Smooth muscle cell (in vitro differentiated cells): ENCODE data around the gene STK31. TPM values are rescaled to one million over a fixed set of nuclear protein-coding genes. Genes with fewer than 3 reads are reported as not detected.

ENCODE experiments used
- DNase-seq: peaks from one replicate; lab custom pipeline; 2025; ENCODE audit not compliant: unreplicated experiment; lab: John Stamatoyannopoulos, UW
- H2AFZ ChIP-seq: fragments of 200-600 bp; sonication (generic); 2 replicates; pipeline ENCODE4 v1.6.0; 2016; ENCODE audit warnings: antibody characterized with exemption, low read depth, mild to moderate bottlenecking
- H3F3A ChIP-seq: fragments of 200-600 bp; sonication (generic); 2 replicates; pipeline ENCODE4 v1.6.0; 2017; ENCODE audit warnings: antibody characterized with exemption, low read depth
- H3K27ac ChIP-seq: fragments of 200-600 bp; sonication (generic); 2 replicates; pipeline ENCODE4 v1.5.1; 2016; ENCODE audit warnings: low read depth, mild to moderate bottlenecking
- H3K27me3 ChIP-seq: fragments of 200-600 bp; sonication (generic); 2 replicates; pipeline ENCODE4 v1.6.1; 2016; ENCODE audit warnings: low read depth, mild to moderate bottlenecking
- H3K36me3 ChIP-seq: fragments of 200-600 bp; sonication (generic); 2 replicates; pipeline ENCODE4 v1.5.1; 2016; ENCODE audit warnings: low read depth
- H3K4me1 ChIP-seq: fragments of 200-600 bp; sonication (generic); 2 replicates; pipeline ENCODE4 v1.5.1; 2016; ENCODE audit warnings: low read depth
- H3K4me2 ChIP-seq: fragments of 200-600 bp; sonication (generic); 2 replicates; pipeline ENCODE4 v1.6.0; 2016; ENCODE audit warnings: mild to moderate bottlenecking
- H3K4me3 ChIP-seq: fragments of 200-600 bp; sonication (generic); 2 replicates; pipeline ENCODE4 v1.5.1; 2016; ENCODE audit warnings: mild to moderate bottlenecking
- H3K79me2 ChIP-seq: fragments of 200-600 bp; sonication (generic); 2 replicates; pipeline ENCODE4 v1.6.0; 2016; ENCODE audit warnings: low read depth, mild to moderate bottlenecking
- H3K9ac ChIP-seq: fragments of 200-600 bp; sonication (generic); 2 replicates; pipeline ENCODE4 v1.6.0; 2016; ENCODE audit warnings: low read depth
- H3K9me3 ChIP-seq: fragments of 200-600 bp; sonication (generic); replicated peaks from 2 replicates; pipeline ENCODE4 v1.5.1; 2016; ENCODE audit warnings: low read depth
- H4K20me1 ChIP-seq: fragments of 200-600 bp; sonication (generic); 2 replicates; pipeline ENCODE4 v1.6.0; 2016; ENCODE audit warnings: low read depth
- WGBS: methylation state at CpG from one replicate; pipeline ENCODE4 v1.1.7; 2016; ENCODE audit warnings: low lambda C conversion rate; 5-methylcytosine and 5-hydroxymethylcytosine counted together
- polyA plus RNA-seq: library from polyadenylated mRNA; unstranded; fragments of >200 nt; fragmentation: Nextera tagmentation; extraction: Ambion mirVana; gene quantifications from 2 replicates; pipeline ENCODE4 v1.2.1, GENCODE V29; 2016
- total RNA-seq: library from RNA; depleted of rRNA; stranded (reverse); fragments of >200 nt; gene quantifications from 2 replicates; pipeline ENCODE4 v1.2.3, GENCODE V29; 2014
- TF ChIP-seq, protein P1 (sequence below): fragments of 200-600 bp; sonication (generic); IDR thresholded peaks from 2 replicates; pipeline ENCODE4 v1.5.1; 2017; ENCODE audit warnings: borderline replicate concordance, mild to moderate bottlenecking, antibody characterized with exemption; ENCODE audit not compliant: insufficient read depth, poor library complexity, severe bottlenecking

The STK31 gene
- total and polyA plus RNA-seq, 2 experiments from 2014 or later: not detected

DNA sequence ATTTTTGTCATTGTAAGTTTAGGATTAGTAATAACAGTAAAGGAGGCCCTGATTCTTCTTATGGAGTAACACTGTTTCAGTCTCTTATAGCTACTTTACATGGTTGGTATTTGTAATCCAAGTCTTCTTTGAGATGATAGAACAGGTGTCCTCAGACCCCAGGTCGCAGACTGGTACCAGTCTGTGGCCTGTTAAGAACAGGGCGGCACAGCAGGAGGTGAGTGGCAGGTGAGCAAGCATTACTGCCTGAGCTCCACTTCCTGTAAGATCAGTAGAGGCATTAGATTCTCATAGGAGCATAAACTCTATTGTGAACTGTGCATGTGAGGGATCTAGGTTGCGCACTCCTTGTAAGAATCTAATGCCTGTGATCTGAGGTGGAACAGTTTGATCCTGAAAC, 77.3 kb downstream of the STK31 start:
- peaks cover 9% of the 10 kb centered on the region for H3K4me1 ChIP-seq
- H3K4me3 ChIP-seq: no peak overlapping the region
- TF ChIP-seq, protein P1, sequence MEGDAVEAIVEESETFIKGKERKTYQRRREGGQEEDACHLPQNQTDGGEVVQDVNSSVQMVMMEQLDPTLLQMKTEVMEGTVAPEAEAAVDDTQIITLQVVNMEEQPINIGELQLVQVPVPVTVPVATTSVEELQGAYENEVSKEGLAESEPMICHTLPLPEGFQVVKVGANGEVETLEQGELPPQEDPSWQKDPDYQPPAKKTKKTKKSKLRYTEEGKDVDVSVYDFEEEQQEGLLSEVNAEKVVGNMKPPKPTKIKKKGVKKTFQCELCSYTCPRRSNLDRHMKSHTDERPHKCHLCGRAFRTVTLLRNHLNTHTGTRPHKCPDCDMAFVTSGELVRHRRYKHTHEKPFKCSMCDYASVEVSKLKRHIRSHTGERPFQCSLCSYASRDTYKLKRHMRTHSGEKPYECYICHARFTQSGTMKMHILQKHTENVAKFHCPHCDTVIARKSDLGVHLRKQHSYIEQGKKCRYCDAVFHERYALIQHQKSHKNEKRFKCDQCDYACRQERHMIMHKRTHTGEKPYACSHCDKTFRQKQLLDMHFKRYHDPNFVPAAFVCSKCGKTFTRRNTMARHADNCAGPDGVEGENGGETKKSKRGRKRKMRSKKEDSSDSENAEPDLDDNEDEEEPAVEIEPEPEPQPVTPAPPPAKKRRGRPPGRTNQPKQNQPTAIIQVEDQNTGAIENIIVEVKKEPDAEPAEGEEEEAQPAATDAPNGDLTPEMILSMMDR: no peak
- no peak overlapping the region for H3K27ac ChIP-seq
- no peak for DNase-seq
- 96% methylated on average over 3 of the region's 3 CpGs for WGBS
- no peak overlapping the region for H3K9ac ChIP-seq
- no peaks in the 10 kb centered on the region for H3K79me2 ChIP-seq
- no peaks in the 10 kb centered on the region for H3K36me3 ChIP-seq
- H3K4me2 ChIP-seq: no peak overlapping the region
- no peaks in the 10 kb centered on the region for H4K20me1 ChIP-seq
- no peak overlapping the region for H2AFZ ChIP-seq
- H3K27me3 ChIP-seq: no peaks in the 10 kb centered on the region
- no peaks in the 10 kb centered on the region for H3K9me3 ChIP-seq
- H3F3A ChIP-seq: no peaks in the 10 kb centered on the region

DNA sequence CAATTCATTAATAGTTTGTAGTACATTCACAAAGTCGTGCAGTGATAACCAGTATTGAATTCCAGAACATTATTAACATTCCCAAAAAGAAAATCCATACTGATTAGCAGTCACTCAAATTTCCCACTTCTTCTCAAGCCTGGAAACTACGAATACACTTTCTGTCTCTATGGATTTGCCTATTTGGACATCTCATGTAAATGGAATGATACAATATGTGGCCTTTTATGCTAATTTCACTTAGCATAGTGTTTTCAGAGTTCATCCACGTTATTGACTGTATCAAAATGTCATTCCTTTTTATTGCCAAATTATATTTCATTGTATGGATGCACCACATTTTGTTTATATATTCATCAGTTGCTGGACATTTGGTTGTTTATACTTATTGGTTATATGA, 78.8 kb downstream of the STK31 start:
- DNase-seq: no peak
- WGBS: 83% methylated on average over 3 of the region's 3 CpGs
- Histone ChIP-seq H3K4me1 (peaks cover 9% of the 10 kb centered on the region), H3K4me2 (no peak overlapping the region), H3K9me3 (no peaks in the 10 kb centered on the region), H3K9ac (no peak overlapping the region), H4K20me1 (no peaks in the 10 kb centered on the region), H3F3A (no peaks in the 10 kb centered on the region), H3K36me3 (no peaks in the 10 kb centered on the region), H2AFZ (no peak overlapping the region), H3K79me2 (no peaks in the 10 kb centered on the region), H3K27ac (no peak overlapping the region), H3K27me3 (no peaks in the 10 kb centered on the region), H3K4me3 (no peak overlapping the region)
- TF ChIP-seq, protein P1: no peak

DNA sequence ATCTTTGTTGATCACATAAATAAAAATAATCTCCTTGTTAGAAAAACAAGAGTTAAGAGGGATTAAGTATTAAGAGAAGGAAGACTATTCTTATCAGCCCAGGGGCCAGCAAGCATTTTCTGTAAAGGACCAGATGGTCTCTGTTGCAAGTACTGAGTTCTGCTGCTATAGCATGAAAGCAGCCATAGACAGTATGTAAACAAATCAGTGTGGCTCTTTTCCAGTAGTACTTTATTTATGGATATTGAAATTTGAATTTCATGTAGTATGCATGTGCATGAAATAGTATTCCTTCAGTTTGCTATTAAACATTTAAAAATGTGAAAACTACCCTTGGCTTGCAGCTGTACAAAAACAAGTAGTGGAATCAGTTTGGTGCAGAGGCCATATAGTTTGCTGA, 81.7 kb downstream of the STK31 start:
- no peak for DNase-seq

More for the DNA sequence above, 81.7 kb downstream of the STK31 start:
- Histone ChIP-seq H4K20me1 (no peaks in the 10 kb centered on the region), H3K36me3 (no peaks in the 10 kb centered on the region), H3K79me2 (no peaks in the 10 kb centered on the region), H3K4me2 (peak overlapping the region; percentile 44), H3K27me3 (no peaks in the 10 kb centered on the region), H3K9me3 (peaks cover 5% of the 10 kb centered on the region), H3K9ac (no peak overlapping the region), H3K4me3 (no peak overlapping the region), H2AFZ (no peak overlapping the region), H3K4me1 (peaks cover 9% of the 10 kb centered on the region), H3K27ac (no peak overlapping the region), H3F3A (no peaks in the 10 kb centered on the region)
- TF ChIP-seq, protein P1: no peak
